ENCODE data around the gene FNDC3B. TPM values are rescaled to one million over a fixed set of nuclear protein-coding genes. Genes with fewer than 3 reads are reported as not detected.

The FNDC3B gene
- total RNA-seq, 1 donor from 2014 or later: 71.3 TPM

- no peak for DNase-seq (ENCODE audit: low read depth)
- no peaks in the 10 kb centered on the region for H3K36me3 ChIP-seq (ENCODE audit: control insufficient read depth, insufficient read depth, low read length)
- no peaks in the 10 kb centered on the region for H3K27me3 ChIP-seq (ENCODE audit: control insufficient read depth, insufficient read depth, low read length)
- H3K4me3 ChIP-seq (ENCODE audit: low read depth, low read length): no peak overlapping the region
- TF ChIP-seq CTCF (IDR thresholded peaks at IDR 0.05; ENCODE audit: insufficient read depth, low read length, poor library complexity, severe bottlenecking): no peak
Observed at GRCh38 chr3:172137287-172138192, 98.2 kb downstream of the FNDC3B start.

GRCh38 chr3:172138193-172138537 is 98.8 kb downstream of the FNDC3B start:
- H3K4me3 ChIP-seq (ENCODE audit: low read depth, low read length): no peak overlapping the region
- no peak for DNase-seq (ENCODE audit: low read depth)
- H3K27me3 ChIP-seq (ENCODE audit: control insufficient read depth, insufficient read depth, low read length): no peaks in the 10 kb centered on the region
- H3K36me3 ChIP-seq (ENCODE audit: control insufficient read depth, insufficient read depth, low read length): no peaks in the 10 kb centered on the region
- no peak for TF ChIP-seq CTCF (IDR thresholded peaks at IDR 0.05; ENCODE audit: insufficient read depth, low read length, poor library complexity, severe bottlenecking)

GRCh38 chr3:172138792-172139507 is 99.6 kb downstream of the FNDC3B start:
- no peak for DNase-seq (ENCODE audit: low read depth)
- no peak for TF ChIP-seq CTCF (IDR thresholded peaks at IDR 0.05; ENCODE audit: insufficient read depth, low read length, poor library complexity, severe bottlenecking)
- Histone ChIP-seq H3K36me3 (ENCODE audit: control insufficient read depth, insufficient read depth, low read length) (no peaks in the 10 kb centered on the region), H3K4me3 (ENCODE audit: low read depth, low read length) (no peak overlapping the region), H3K27me3 (ENCODE audit: control insufficient read depth, insufficient read depth, low read length) (no peaks in the 10 kb centered on the region)

- Histone ChIP-seq H3K4me3 (ENCODE audit: low read depth, low read length) (no peak overlapping the region), H3K36me3 (ENCODE audit: control insufficient read depth, insufficient read depth, low read length) (no peaks in the 10 kb centered on the region), H3K27me3 (ENCODE audit: control insufficient read depth, insufficient read depth, low read length) (no peaks in the 10 kb centered on the region)
- TF ChIP-seq CTCF (IDR thresholded peaks at IDR 0.05; ENCODE audit: insufficient read depth, low read length, poor library complexity, severe bottlenecking): no peak
- no peak for DNase-seq (ENCODE audit: low read depth)
Observed at GRCh38 chr3:172139528-172140276, 100.3 kb downstream of the FNDC3B start.

- no peak for TF ChIP-seq CTCF (IDR thresholded peaks at IDR 0.05; ENCODE audit: insufficient read depth, low read length, poor library complexity, severe bottlenecking)
Observed at GRCh38 chr3:172140499-172141391, 101.4 kb downstream of the FNDC3B start.

More at GRCh38 chr3:172140499-172141391, 101.4 kb downstream of the FNDC3B start:
- peak; percentile 95 for DNase-seq (ENCODE audit: low read depth)
- Histone ChIP-seq H3K27me3 (ENCODE audit: control insufficient read depth, insufficient read depth, low read length) (no peaks in the 10 kb centered on the region), H3K36me3 (ENCODE audit: control insufficient read depth, insufficient read depth, low read length) (no peaks in the 10 kb centered on the region), H3K4me3 (ENCODE audit: low read depth, low read length) (no peak overlapping the region)

Data from kidney epithelial cell (primary cell).